ENCODE measurements around the gene PARP1. TPM values are rescaled to one million over a fixed set of nuclear protein-coding genes. Genes with fewer than 3 reads are reported as not detected.
A peak's percentile ranks its signal among the peaks of the same experiment; 100 is the strongest.

The PARP1 gene
- polyA plus RNA-seq, 3 donors: 17.7 to 30.0 (median 23.3) TPM

DNA sequence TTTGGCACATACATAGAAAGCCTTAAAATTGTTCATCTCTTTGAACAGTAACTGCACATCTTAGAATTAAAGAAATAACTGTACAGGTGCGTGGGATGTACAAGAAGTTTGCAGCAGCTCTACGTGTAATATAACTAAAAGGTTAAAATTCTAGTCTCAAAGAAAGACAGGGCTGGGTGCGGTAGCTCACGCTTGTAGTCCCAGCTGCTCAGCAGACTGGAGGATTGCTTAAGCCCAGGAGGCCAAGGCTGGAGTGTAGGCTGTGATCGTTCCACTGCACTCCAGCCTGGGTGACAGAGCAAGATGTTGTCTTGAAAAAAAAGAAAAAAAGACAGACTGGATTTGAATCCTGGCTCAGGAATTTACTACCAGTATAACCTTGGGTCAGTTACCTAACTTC, 13.4 kb downstream of the PARP1 start:
- Histone ChIP-seq H3K9me3 (replicated peaks in 1 of 2; ENCODE audit: control insufficient read depth in 1 of 2, insufficient read depth in 1 of 2, low read length in 2 of 2) (no peaks in the 10 kb centered on the region), H3K27me3 (ENCODE audit: control insufficient read depth in 2 of 2, insufficient read depth in 2 of 2, low read length in 2 of 2) (no peaks in the 10 kb centered on the region), H3K4me2 (replicated peaks; ENCODE audit: extremely low read depth, low read length, poor library complexity, severe bottlenecking) (no peak overlapping the region), H3K36me3 (replicated peaks in 1 of 2; ENCODE audit: control insufficient read depth in 1 of 2, insufficient read depth in 2 of 2, low read length in 2 of 2) (peaks cover 56 to 85% of the 10 kb centered on the region in 2 donors), H3K27ac (ENCODE audit: low read depth in 1 of 2, low read length in 2 of 2) (no peak overlapping the region), H3K4me1 (ENCODE audit: control insufficient read depth in 1 of 2, insufficient read depth in 2 of 2, low read length in 2 of 2) (no peaks in the 10 kb centered on the region), H3K9ac (ENCODE audit: insufficient read depth, low read length, poor library complexity, severe bottlenecking) (no peak overlapping the region), H3K4me3 (replicated peaks in 1 of 3; ENCODE audit: low read depth in 2 of 3, low read length in 3 of 3) (no peak overlapping the region), H2AFZ (ENCODE audit: insufficient read depth, low read depth, low read length, poor library complexity, severe bottlenecking) (no peak overlapping the region), H4K20me1 (ENCODE audit: insufficient read depth, low read length) (peaks cover 3% of the 10 kb centered on the region), H3K79me2 (ENCODE audit: insufficient read depth, low read length) (peaks cover 46% of the 10 kb centered on the region)
- DNase-seq: no peak
- Mint-ChIP-seq H3K9me3 (no peaks in the 10 kb centered on the region), H3K4me3 (no peak overlapping the region), H3K36me3 (peaks cover 75 to 87% of the 10 kb centered on the region in 2 donors), H3K27ac (peak overlapping the region in 2 of 7 donors; percentile 2 to 53), H3K27me3 (ENCODE audit: low read depth in 3 of 3) (peaks cover 0 to 2% (median 0%) of the 10 kb centered on the region in 3 donors), H3K4me1 (no peaks in the 10 kb centered on the region)
- TF ChIP-seq, protein P1, sequence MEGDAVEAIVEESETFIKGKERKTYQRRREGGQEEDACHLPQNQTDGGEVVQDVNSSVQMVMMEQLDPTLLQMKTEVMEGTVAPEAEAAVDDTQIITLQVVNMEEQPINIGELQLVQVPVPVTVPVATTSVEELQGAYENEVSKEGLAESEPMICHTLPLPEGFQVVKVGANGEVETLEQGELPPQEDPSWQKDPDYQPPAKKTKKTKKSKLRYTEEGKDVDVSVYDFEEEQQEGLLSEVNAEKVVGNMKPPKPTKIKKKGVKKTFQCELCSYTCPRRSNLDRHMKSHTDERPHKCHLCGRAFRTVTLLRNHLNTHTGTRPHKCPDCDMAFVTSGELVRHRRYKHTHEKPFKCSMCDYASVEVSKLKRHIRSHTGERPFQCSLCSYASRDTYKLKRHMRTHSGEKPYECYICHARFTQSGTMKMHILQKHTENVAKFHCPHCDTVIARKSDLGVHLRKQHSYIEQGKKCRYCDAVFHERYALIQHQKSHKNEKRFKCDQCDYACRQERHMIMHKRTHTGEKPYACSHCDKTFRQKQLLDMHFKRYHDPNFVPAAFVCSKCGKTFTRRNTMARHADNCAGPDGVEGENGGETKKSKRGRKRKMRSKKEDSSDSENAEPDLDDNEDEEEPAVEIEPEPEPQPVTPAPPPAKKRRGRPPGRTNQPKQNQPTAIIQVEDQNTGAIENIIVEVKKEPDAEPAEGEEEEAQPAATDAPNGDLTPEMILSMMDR (IDR thresholded peaks at IDR 0.05): no peak
- intact Hi-C loops (cut with micrococcal nuclease): no loop called here
- 90% methylated on average over 3 of the region's 5 CpGs for WGBS (ENCODE audit: insufficient coverage)

DNA sequence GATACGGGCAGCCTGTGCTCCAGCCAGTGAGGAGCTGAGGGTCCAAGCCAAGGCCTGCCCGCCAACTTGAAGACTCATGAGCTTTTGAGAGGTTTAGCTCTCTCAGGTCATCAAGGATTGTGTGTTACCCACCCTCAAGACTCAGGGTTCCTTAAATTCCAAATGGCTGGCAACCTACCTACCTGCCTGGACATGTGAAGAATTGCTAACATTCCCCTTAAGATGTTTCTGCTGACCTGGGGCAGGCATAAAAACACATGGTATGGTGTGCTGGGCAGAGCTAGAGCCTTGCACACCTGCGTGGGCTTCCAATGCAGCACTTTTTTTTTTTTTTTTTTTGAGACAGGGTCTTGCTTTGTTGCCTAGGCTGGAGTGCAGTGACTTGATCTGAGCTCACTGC, 17.2 kb downstream of the PARP1 start:
- intact Hi-C loops (cut with micrococcal nuclease): no loop called here
- Histone ChIP-seq H3K9me3 (replicated peaks in 1 of 2; ENCODE audit: control insufficient read depth in 1 of 2, insufficient read depth in 1 of 2, low read length in 2 of 2) (no peaks in the 10 kb centered on the region), H3K4me3 (replicated peaks in 1 of 3; ENCODE audit: low read depth in 2 of 3, low read length in 3 of 3) (no peak overlapping the region), H3K27ac (ENCODE audit: low read depth in 1 of 2, low read length in 2 of 2) (no peak overlapping the region), H3K79me2 (ENCODE audit: insufficient read depth, low read length) (peaks cover 20% of the 10 kb centered on the region), H2AFZ (ENCODE audit: insufficient read depth, low read depth, low read length, poor library complexity, severe bottlenecking) (no peak overlapping the region), H3K4me2 (replicated peaks; ENCODE audit: extremely low read depth, low read length, poor library complexity, severe bottlenecking) (no peak overlapping the region), H4K20me1 (ENCODE audit: insufficient read depth, low read length) (peaks cover 3% of the 10 kb centered on the region), H3K27me3 (ENCODE audit: control insufficient read depth in 2 of 2, insufficient read depth in 2 of 2, low read length in 2 of 2) (no peaks in the 10 kb centered on the region), H3K36me3 (replicated peaks in 1 of 2; ENCODE audit: control insufficient read depth in 1 of 2, insufficient read depth in 2 of 2, low read length in 2 of 2) (peaks cover 80 to 97% of the 10 kb centered on the region in 2 donors), H3K9ac (ENCODE audit: insufficient read depth, low read length, poor library complexity, severe bottlenecking) (no peak overlapping the region), H3K4me1 (ENCODE audit: control insufficient read depth in 1 of 2, insufficient read depth in 2 of 2, low read length in 2 of 2) (no peaks in the 10 kb centered on the region)
- H3K27me3 Mint-ChIP-seq (ENCODE audit: low read depth in 3 of 3): peaks cover 0 to 6% (median 0%) of the 10 kb centered on the region in 3 donors
- 100% methylated on average over 3 of the region's 3 CpGs for WGBS (ENCODE audit: insufficient coverage)
- no peaks in the 10 kb centered on the region for H3K4me1 Mint-ChIP-seq
- H3K27ac Mint-ChIP-seq: no peak overlapping the region
- H3K9me3 Mint-ChIP-seq: no peaks in the 10 kb centered on the region
- no peak overlapping the region for H3K4me3 Mint-ChIP-seq
- DNase-seq: no peak
- TF ChIP-seq, protein P1 (IDR thresholded peaks at IDR 0.05): no peak
- H3K36me3 Mint-ChIP-seq: peaks cover 88 to 91% of the 10 kb centered on the region in 2 donors

All from CD14-positive monocyte (primary cell).